Measurements from ENCODE around the gene IRF2BPL.

The IRF2BPL gene

GRCh38 chr14:77043177-77043983 is 14.9 kb upstream of the IRF2BPL start:
- peak overlapping the region; percentile 96 for H3K27ac ChIP-seq
- no peak for TF ChIP-seq ZFX (IDR thresholded peaks at IDR 0.05)
- TF ChIP-seq CTCF (conservative IDR thresholded peaks at IDR 0.05): no peak

GRCh38 chr14:77041881-77042545 is 13.5 kb upstream of the IRF2BPL start:
- 0 out of 2 replicates have a peak, but pooled peaks have one; percentile 33 for TF ChIP-seq ZFX (IDR thresholded peaks at IDR 0.05)
- TF ChIP-seq CTCF (conservative IDR thresholded peaks at IDR 0.05): no peak
- H3K27ac ChIP-seq: peak overlapping the region; percentile 96

- H3K27ac ChIP-seq: peak overlapping the region; percentile 96
- TF ChIP-seq ZFX (IDR thresholded peaks at IDR 0.05) (no peak), CTCF (conservative IDR thresholded peaks at IDR 0.05) (no peak)
Measured at GRCh38 chr14:77040741-77041653, 12.5 kb upstream of the IRF2BPL start.

- peak overlapping the region; percentile 96 for H3K27ac ChIP-seq
- TF ChIP-seq ZFX (IDR thresholded peaks at IDR 0.05): no peak
- TF ChIP-seq CTCF (conservative IDR thresholded peaks at IDR 0.05): no peak
Measured at GRCh38 chr14:77040059-77040740, 11.7 kb upstream of the IRF2BPL start.

GRCh38 chr14:77039285-77040058 is 11.0 kb upstream of the IRF2BPL start:
- TF ChIP-seq CTCF (conservative IDR thresholded peaks at IDR 0.05) (no peak), ZFX (IDR thresholded peaks at IDR 0.05) (no peak)
- peak overlapping the region; percentile 96 for H3K27ac ChIP-seq

- H3K27ac ChIP-seq: peak overlapping the region; percentile 96
- TF ChIP-seq CTCF (conservative IDR thresholded peaks at IDR 0.05) (no peak), ZFX (IDR thresholded peaks at IDR 0.05) (no peak)
Measured at GRCh38 chr14:77037938-77038568, 9.5 kb upstream of the IRF2BPL start.

All from C4-2B (cell line).